ENCODE results near the gene LTBP2.

DNA sequence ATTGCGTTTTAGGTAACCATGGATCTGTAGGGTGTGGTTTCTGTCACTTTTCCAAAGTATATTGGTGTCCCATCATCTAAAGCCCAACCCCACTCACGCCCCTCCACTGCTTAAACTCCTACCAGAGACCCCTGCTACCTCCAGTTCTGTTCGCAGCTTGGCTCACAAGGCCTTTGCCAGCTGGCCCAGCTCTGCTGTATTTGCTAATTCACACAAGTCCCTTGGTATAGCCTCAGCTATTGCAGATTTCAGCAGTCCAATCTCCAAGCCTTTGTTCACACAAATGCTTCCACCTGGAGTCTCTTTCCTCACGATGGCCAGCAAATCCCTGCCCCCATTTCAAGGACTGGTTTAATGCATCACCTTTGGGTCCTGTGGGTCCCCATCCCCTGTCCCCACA lies 94.3 kb downstream of the LTBP2 start:
- TF ChIP-seq, protein P1, sequence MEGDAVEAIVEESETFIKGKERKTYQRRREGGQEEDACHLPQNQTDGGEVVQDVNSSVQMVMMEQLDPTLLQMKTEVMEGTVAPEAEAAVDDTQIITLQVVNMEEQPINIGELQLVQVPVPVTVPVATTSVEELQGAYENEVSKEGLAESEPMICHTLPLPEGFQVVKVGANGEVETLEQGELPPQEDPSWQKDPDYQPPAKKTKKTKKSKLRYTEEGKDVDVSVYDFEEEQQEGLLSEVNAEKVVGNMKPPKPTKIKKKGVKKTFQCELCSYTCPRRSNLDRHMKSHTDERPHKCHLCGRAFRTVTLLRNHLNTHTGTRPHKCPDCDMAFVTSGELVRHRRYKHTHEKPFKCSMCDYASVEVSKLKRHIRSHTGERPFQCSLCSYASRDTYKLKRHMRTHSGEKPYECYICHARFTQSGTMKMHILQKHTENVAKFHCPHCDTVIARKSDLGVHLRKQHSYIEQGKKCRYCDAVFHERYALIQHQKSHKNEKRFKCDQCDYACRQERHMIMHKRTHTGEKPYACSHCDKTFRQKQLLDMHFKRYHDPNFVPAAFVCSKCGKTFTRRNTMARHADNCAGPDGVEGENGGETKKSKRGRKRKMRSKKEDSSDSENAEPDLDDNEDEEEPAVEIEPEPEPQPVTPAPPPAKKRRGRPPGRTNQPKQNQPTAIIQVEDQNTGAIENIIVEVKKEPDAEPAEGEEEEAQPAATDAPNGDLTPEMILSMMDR (IDR thresholded peaks at IDR 0.05; ENCODE audit: control extremely low read depth in 1 of 3, insufficient read depth in 1 of 3, low read depth in 1 of 3, low read length in 3 of 3): no peak
- no peak for TF ChIP-seq YY1 (IDR thresholded peaks at IDR 0.05; ENCODE audit: low read depth, low read length)
- TF ChIP-seq, protein P2, sequence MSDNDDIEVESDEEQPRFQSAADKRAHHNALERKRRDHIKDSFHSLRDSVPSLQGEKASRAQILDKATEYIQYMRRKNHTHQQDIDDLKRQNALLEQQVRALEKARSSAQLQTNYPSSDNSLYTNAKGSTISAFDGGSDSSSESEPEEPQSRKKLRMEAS (IDR thresholded peaks at IDR 0.05): no peak
- no peak for TF ChIP-seq POLR2A (IDR thresholded peaks at IDR 0.05; ENCODE audit: control extremely low read depth in 1 of 2, low read depth in 2 of 2, low read length in 2 of 2)
- TF ChIP-seq USF2 (IDR thresholded peaks at IDR 0.05; ENCODE audit: low read length): no peak
- no peak for TF ChIP-seq BCL11A (IDR thresholded peaks at IDR 0.05; ENCODE audit: low read depth in 2 of 2, low read length in 2 of 2)
- TF ChIP-seq BACH1 (IDR thresholded peaks at IDR 0.05; ENCODE audit: low read length): no peak
- no peak for TF ChIP-seq HDAC6 (IDR thresholded peaks at IDR 0.05; ENCODE audit: low read depth, low read length)
- TF ChIP-seq POLR2AphosphoS5 (IDR thresholded peaks at IDR 0.05; ENCODE audit: low read depth, low read length): no peak
- no peak for TF ChIP-seq ASH2L (IDR thresholded peaks at IDR 0.05; ENCODE audit: low read length)
- TF ChIP-seq JUND (IDR thresholded peaks at IDR 0.05; ENCODE audit: low read length): no peak
- TF ChIP-seq EP300 (IDR thresholded peaks at IDR 0.05; ENCODE audit: borderline replicate concordance in 1 of 2, low read depth in 2 of 2, low read length in 2 of 2): no peak

All from H1 (cell line).